ENCODE results near the gene VIPR2.

VIPR2 gene

GRCh38 chr7:159158125-159158887 is 13.6 kb upstream of the VIPR2 start:
- Histone ChIP-seq H3K4me2 (ENCODE audit: low read depth, low read length) (no peak overlapping the region), H3K4me1 (ENCODE audit: low read length) (no peaks in the 10 kb centered on the region), H3K9ac (ENCODE audit: low read length) (no peak overlapping the region), H3K4me3 (ENCODE audit: low read length) (no peak overlapping the region), H4K20me1 (ENCODE audit: insufficient read depth, low read length) (no peaks in the 10 kb centered on the region), H3F3A (ENCODE audit: insufficient read depth, low read length) (no peaks in the 10 kb centered on the region), H3K9me2 (replicated peaks; ENCODE audit: insufficient read depth, low read length) (no peaks in the 10 kb centered on the region), H3K9me3 (replicated peaks; ENCODE audit: insufficient read depth, low read length) (no peaks in the 10 kb centered on the region), H3K79me2 (ENCODE audit: low read length) (no peaks in the 10 kb centered on the region), H3K27me3 (replicated peaks; ENCODE audit: insufficient read depth, low read length) (peaks cover 15% of the 10 kb centered on the region; the same call in 1 of the 2 replicates), H3K36me3 (replicated peaks; ENCODE audit: insufficient read depth, low read length) (no peaks in the 10 kb centered on the region), H3K27ac (ENCODE audit: low read length) (no peak overlapping the region), H2AFZ (ENCODE audit: low read length) (no peak overlapping the region)
- no peak for TF ChIP-seq EZH2phosphoT487 (IDR thresholded peaks at IDR 0.05; ENCODE audit: low read length)
- no peak for TF ChIP-seq CTCF (IDR thresholded peaks at IDR 0.05; ENCODE audit: low read length)
- TF ChIP-seq EZH2 (optimal IDR thresholded peaks at IDR 0.05; ENCODE audit: low read depth, low read length) = no peak
- DNase-seq = no peak

- Histone ChIP-seq H3K4me2 (ENCODE audit: low read depth, low read length) (no peak overlapping the region), H3K9me3 (replicated peaks; ENCODE audit: insufficient read depth, low read length) (no peaks in the 10 kb centered on the region), H3K36me3 (replicated peaks; ENCODE audit: insufficient read depth, low read length) (no peaks in the 10 kb centered on the region), H3K4me1 (ENCODE audit: low read length) (no peaks in the 10 kb centered on the region), H4K20me1 (ENCODE audit: insufficient read depth, low read length) (no peaks in the 10 kb centered on the region), H3K27ac (ENCODE audit: low read length) (no peak overlapping the region), H2AFZ (ENCODE audit: low read length) (no peak overlapping the region), H3K9ac (ENCODE audit: low read length) (no peak overlapping the region), H3K4me3 (ENCODE audit: low read length) (no peak overlapping the region), H3K27me3 (replicated peaks; ENCODE audit: insufficient read depth, low read length) (peaks cover 15% of the 10 kb centered on the region; the same call in 1 of the 2 replicates), H3K9me2 (replicated peaks; ENCODE audit: insufficient read depth, low read length) (no peaks in the 10 kb centered on the region), H3F3A (ENCODE audit: insufficient read depth, low read length) (no peaks in the 10 kb centered on the region), H3K79me2 (ENCODE audit: low read length) (no peaks in the 10 kb centered on the region)
- TF ChIP-seq EZH2phosphoT487 (IDR thresholded peaks at IDR 0.05; ENCODE audit: low read length) (no peak), CTCF (IDR thresholded peaks at IDR 0.05; ENCODE audit: low read length) (no peak), EZH2 (optimal IDR thresholded peaks at IDR 0.05; ENCODE audit: low read depth, low read length) (no peak)
- DNase-seq = no peak
Measured at GRCh38 chr7:159157714-159158113, 13.0 kb upstream of the VIPR2 start.

- H4K20me1 ChIP-seq (ENCODE audit: insufficient read depth, low read length) = no peaks in the 10 kb centered on the region
- no peaks in the 10 kb centered on the region for H3K9me3 ChIP-seq (replicated peaks; ENCODE audit: insufficient read depth, low read length)
- H3K4me3 ChIP-seq (ENCODE audit: low read length) = no peak overlapping the region
- no peak overlapping the region for H2AFZ ChIP-seq (ENCODE audit: low read length)
- no peaks in the 10 kb centered on the region for H3K36me3 ChIP-seq (replicated peaks; ENCODE audit: insufficient read depth, low read length)
- H3K9me2 ChIP-seq (replicated peaks; ENCODE audit: insufficient read depth, low read length) = no peaks in the 10 kb centered on the region
- H3K9ac ChIP-seq (ENCODE audit: low read length) = no peak overlapping the region
- H3K27me3 ChIP-seq (replicated peaks; ENCODE audit: insufficient read depth, low read length) = peaks cover 15% of the 10 kb centered on the region; the same call in 1 of the 2 replicates
- no peak for DNase-seq
- no peaks in the 10 kb centered on the region for H3K4me1 ChIP-seq (ENCODE audit: low read length)
- H3K27ac ChIP-seq (ENCODE audit: low read length) = no peak overlapping the region
- TF ChIP-seq CTCF (IDR thresholded peaks at IDR 0.05; ENCODE audit: low read length) = no peak
- TF ChIP-seq EZH2phosphoT487 (IDR thresholded peaks at IDR 0.05; ENCODE audit: low read length) = no peak
- no peaks in the 10 kb centered on the region for H3K79me2 ChIP-seq (ENCODE audit: low read length)
- H3F3A ChIP-seq (ENCODE audit: insufficient read depth, low read length) = no peaks in the 10 kb centered on the region
- no peak overlapping the region for H3K4me2 ChIP-seq (ENCODE audit: low read depth, low read length)
Measured at GRCh38 chr7:159156436-159157245, 12.0 kb upstream of the VIPR2 start.

All from MM.1S (cell line).